ENCODE data around the gene TMPRSS9. TPM values are rescaled to one million over a fixed set of nuclear protein-coding genes. Genes with fewer than 3 reads are reported as not detected.

TMPRSS9 gene
- total RNA-seq, 1 donor from 2014 or later, result 0.41 TPM

DNA sequence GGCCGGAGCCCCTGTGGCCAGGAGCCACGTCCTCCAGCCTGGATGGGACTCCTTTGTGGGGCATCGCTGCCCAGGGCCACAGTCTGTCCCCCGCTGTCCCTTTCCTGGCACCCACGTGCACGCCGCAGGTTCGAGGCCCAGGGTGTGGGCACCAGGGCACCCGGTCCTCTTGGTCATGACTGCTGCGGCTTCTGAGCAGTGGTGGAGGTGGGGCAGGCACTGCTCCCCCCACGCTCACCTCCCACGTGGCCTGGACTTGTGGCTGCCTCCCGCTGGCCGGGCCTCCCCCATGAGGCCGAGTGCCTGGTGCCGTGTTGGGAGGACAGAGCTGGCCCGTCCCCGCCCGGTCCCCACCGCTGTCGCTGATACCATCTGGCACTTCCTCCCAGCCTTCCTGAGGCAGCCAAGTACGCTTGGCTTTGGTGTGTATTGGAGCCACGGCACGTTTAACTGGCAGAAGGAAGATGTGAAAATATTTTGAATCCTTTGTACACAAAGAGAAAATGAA lies 18.8 kb upstream of the TMPRSS9 start:
- Mint-ChIP-seq H3K9me3 (no peaks in the 10 kb centered on the region), H3K27ac (peak overlapping the region; percentile 90), H3K27me3 (no peaks in the 10 kb centered on the region), H3K4me1 (ENCODE audit: unreplicated experiment) (peaks cover 13% of the 10 kb centered on the region), H3K4me3 (peak overlapping the region; percentile 77), H3K36me3 (peaks cover 16% of the 10 kb centered on the region)
- TF ChIP-seq, protein P1, sequence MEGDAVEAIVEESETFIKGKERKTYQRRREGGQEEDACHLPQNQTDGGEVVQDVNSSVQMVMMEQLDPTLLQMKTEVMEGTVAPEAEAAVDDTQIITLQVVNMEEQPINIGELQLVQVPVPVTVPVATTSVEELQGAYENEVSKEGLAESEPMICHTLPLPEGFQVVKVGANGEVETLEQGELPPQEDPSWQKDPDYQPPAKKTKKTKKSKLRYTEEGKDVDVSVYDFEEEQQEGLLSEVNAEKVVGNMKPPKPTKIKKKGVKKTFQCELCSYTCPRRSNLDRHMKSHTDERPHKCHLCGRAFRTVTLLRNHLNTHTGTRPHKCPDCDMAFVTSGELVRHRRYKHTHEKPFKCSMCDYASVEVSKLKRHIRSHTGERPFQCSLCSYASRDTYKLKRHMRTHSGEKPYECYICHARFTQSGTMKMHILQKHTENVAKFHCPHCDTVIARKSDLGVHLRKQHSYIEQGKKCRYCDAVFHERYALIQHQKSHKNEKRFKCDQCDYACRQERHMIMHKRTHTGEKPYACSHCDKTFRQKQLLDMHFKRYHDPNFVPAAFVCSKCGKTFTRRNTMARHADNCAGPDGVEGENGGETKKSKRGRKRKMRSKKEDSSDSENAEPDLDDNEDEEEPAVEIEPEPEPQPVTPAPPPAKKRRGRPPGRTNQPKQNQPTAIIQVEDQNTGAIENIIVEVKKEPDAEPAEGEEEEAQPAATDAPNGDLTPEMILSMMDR (conservative IDR thresholded peaks at IDR 0.05), result no peak
- DNase-seq (ENCODE audit: extremely low spot score, unreplicated experiment), result no peak

DNA sequence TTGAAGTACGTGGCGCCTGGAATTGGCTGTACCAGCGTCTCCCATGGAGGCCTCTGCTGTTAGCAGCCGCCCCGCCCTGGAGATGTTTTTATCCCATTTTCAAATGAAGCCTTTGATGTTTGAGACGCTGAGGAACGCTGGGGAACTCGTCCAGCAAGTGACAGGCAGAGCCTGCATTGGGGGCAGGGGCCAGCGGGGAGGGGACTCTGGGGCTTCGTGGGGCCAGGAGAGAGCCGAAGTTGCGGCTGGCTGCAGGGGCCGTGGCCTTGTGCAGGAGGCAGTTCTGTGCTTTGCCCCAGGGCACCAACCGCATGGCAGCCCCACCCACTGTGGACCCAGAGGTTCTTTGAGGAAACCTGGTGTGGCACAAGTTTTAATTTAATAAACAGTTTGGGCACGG lies 18.1 kb upstream of the TMPRSS9 start:
- peak overlapping the region; percentile 77 for H3K4me3 Mint-ChIP-seq
- peaks cover 14% of the 10 kb centered on the region for H3K36me3 Mint-ChIP-seq
- no peaks in the 10 kb centered on the region for H3K27me3 Mint-ChIP-seq
- TF ChIP-seq, protein P1 (conservative IDR thresholded peaks at IDR 0.05), result no peak
- no peaks in the 10 kb centered on the region for H3K9me3 Mint-ChIP-seq
- peak overlapping the region; percentile 90 for H3K27ac Mint-ChIP-seq
- peaks cover 11% of the 10 kb centered on the region for H3K4me1 Mint-ChIP-seq (ENCODE audit: unreplicated experiment)
- no peak for DNase-seq (ENCODE audit: extremely low spot score, unreplicated experiment)

DNA sequence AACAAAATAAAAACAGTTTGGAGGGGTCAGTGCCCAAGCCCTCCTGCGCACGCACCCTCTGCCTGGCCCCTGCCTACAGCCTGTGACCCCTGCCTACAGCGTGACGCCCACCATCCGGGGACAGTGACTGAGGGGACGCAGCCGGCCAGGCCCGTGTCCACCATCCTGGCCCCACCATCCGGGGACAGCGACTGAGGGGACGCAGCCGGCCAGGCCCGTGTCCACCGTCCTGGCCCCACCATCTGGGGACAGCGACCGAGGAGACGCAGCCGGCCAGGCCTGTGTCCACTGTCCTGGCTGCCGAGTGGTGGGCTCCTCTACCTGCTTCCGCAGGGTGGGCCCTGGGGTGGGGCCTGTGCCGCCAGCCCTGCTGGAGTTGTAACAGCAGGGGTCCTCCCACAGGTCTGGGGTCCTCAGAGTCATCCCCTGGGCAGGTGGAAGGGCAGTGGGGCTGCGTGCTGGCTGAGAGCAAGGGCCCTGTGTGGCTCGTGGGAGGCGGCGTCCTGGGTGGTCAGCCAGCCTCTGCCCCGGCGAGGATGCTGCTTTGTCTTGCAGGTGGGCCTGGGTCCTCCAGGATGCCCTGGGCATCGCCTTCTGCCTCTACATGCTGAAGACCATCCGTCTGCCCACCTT lies 17.3 kb upstream of the TMPRSS9 start:
- Mint-ChIP-seq H3K36me3 (peaks cover 10% of the 10 kb centered on the region), H3K4me1 (ENCODE audit: unreplicated experiment) (peaks cover 6% of the 10 kb centered on the region), H3K27me3 (no peaks in the 10 kb centered on the region), H3K9me3 (no peaks in the 10 kb centered on the region), H3K4me3 (no peak overlapping the region), H3K27ac (no peak overlapping the region)
- TF ChIP-seq, protein P1 (conservative IDR thresholded peaks at IDR 0.05), result no peak
- DNase-seq (ENCODE audit: extremely low spot score, unreplicated experiment), result no peak

DNA sequence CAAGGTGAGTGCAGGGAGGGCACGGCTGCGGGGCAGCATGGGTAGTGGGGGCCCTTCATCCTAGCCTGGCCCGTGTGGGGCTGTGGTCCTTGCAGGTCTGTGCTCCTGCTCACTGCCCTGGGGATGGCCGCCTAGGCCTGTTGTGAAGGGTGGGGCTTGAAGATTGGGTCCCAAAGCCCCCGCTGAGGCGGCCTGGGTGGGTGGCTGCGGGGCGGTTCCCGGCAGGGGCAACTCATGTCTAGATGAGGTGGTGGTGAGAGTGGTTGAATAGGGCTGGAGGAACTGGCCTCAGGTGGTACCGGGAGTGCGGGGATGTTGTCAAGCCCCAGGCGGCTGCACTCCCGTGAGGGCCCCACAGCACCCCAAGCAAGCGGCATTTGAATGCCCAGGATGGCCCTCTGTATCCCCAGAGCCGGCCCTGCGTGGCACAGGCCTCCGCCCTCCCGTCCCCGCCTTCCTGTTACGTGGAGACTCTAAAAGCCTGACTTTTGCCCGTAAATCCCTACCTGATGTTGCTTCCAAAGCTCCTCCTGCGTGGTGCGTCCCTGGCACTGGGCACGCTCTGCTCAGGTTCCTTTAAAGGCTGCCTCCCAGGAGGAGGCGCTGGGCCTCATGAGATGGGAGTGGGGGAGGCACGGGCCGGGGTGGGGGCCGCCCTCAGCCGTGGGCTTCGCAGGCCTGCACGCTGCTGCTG lies 16.6 kb upstream of the TMPRSS9 start:
- Mint-ChIP-seq H3K27me3 (no peaks in the 10 kb centered on the region), H3K4me1 (ENCODE audit: unreplicated experiment) (peaks cover 5% of the 10 kb centered on the region), H3K27ac (no peak overlapping the region), H3K4me3 (no peak overlapping the region), H3K9me3 (no peaks in the 10 kb centered on the region), H3K36me3 (peaks cover 10% of the 10 kb centered on the region)
- TF ChIP-seq, protein P1 (conservative IDR thresholded peaks at IDR 0.05), result no peak
- no peak for DNase-seq (ENCODE audit: extremely low spot score, unreplicated experiment)

DNA sequence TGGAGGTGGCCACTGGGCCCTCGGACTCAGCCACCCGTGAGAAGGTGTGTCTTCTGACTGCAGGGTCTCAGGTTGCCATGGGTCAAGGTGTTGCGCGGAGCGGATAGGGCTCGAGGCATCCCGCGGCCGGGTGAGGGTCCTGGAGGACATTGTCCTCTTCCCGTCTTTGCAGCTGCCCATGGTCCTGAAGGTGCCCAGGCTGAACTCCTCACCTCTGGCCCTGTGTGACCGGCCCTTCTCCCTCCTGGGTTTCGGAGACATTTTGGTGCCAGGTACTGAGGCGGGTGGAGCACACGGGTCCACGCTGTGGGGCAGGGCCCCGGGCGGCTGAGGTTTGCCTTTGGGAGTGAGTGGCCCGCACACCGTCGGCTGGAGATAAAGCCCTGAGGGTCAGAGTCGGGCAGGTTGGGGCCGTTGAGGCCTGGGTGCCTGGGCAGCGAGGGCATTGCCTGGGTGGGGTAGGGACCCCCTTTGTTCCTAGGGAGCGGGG lies 15.6 kb upstream of the TMPRSS9 start:
- H3K4me3 Mint-ChIP-seq, result no peak overlapping the region
- TF ChIP-seq, protein P1 (conservative IDR thresholded peaks at IDR 0.05), result no peak
- DNase-seq (ENCODE audit: extremely low spot score, unreplicated experiment), result no peak
- H3K36me3 Mint-ChIP-seq, result peaks cover 10% of the 10 kb centered on the region
- H3K9me3 Mint-ChIP-seq, result no peaks in the 10 kb centered on the region
- H3K27me3 Mint-ChIP-seq, result no peaks in the 10 kb centered on the region
- H3K27ac Mint-ChIP-seq, result no peak overlapping the region
- peaks cover 5% of the 10 kb centered on the region for H3K4me1 Mint-ChIP-seq (ENCODE audit: unreplicated experiment)
